Pons (tissue), 1 donor: ENCODE measurements around the gene FNBP1.
"Not testable (repeated sequence)": the region's sequence is repeated elsewhere in the genome, so short reads cannot be mapped to it uniquely, and the experiment has no call there.

Source experiments
- DNase-seq: peaks from one replicate; pipeline ENCODE4 v3.0.0-alpha.2; 2016; ENCODE audit warnings: low spot score

Gene FNBP1

GRCh38 chr9:129990269-129991010 is 52.5 kb downstream of the FNBP1 start:
- no peak for DNase-seq

GRCh38 chr9:129989740-129990139 is 53.2 kb downstream of the FNBP1 start:
- no peak for DNase-seq

- DNase-seq, result no peak
Observed at GRCh38 chr9:129989362-129989708, 53.7 kb downstream of the FNBP1 start.

GRCh38 chr9:129988607-129989361 is 54.2 kb downstream of the FNBP1 start:
- no peak for DNase-seq

GRCh38 chr9:129987941-129988340 is 55.0 kb downstream of the FNBP1 start:
- no peak for DNase-seq

- DNase-seq, result no peak
Observed at GRCh38 chr9:129987047-129987446, 55.9 kb downstream of the FNBP1 start.

- DNase-seq, result not testable (repeated sequence)
Observed at GRCh38 chr9:129984589-129984988, 58.4 kb downstream of the FNBP1 start.

GRCh38 chr9:129983891-129984290 is 59.1 kb downstream of the FNBP1 start:
- DNase-seq, result no peak

- peak; percentile 77 for DNase-seq
Observed at GRCh38 chr9:129981180-129981907, 61.6 kb downstream of the FNBP1 start.

- DNase-seq, result not testable (repeated sequence)
Observed at GRCh38 chr9:129980224-129980623, 62.8 kb downstream of the FNBP1 start.

GRCh38 chr9:129979071-129979745 is 63.8 kb downstream of the FNBP1 start:
- no peak for DNase-seq

- no peak for DNase-seq
Observed at GRCh38 chr9:129972816-129973215, 70.2 kb downstream of the FNBP1 start.

GRCh38 chr9:129968690-129969485 is 74.1 kb downstream of the FNBP1 start:
- DNase-seq, result peak; percentile 47

- peak; percentile 70 for DNase-seq
Observed at GRCh38 chr9:129964901-129965734, 77.9 kb downstream of the FNBP1 start.

GRCh38 chr9:129962889-129963703 is 79.9 kb downstream of the FNBP1 start:
- DNase-seq, result peak; percentile 84

- peak; percentile 69 for DNase-seq
Observed at GRCh38 chr9:129962451-129962864, 80.5 kb downstream of the FNBP1 start.

- no peak for DNase-seq
Observed at GRCh38 chr9:129958796-129959195, 84.2 kb downstream of the FNBP1 start.

GRCh38 chr9:129954868-129955550 is 88.0 kb downstream of the FNBP1 start:
- DNase-seq, result peak; percentile 68

- no peak for DNase-seq
Observed at GRCh38 chr9:129953736-129954135, 89.3 kb downstream of the FNBP1 start.
